Kasumi-1 (cell line): ENCODE results near the gene PSMG4.
"Not testable (repeated sequence)": the region's sequence is repeated elsewhere in the genome, so short reads cannot be mapped to it uniquely, and the experiment has no call there.

Experiments
- DNase-seq, 2 experiments: peaks; one replicate each; lab custom pipeline; 2025; lab: John Stamatoyannopoulos, UW

The PSMG4 gene

GRCh38 chr6:3230256-3230882, 28.4 kb upstream of the PSMG4 start:
- DNase-seq = no peak

- no peak for DNase-seq
These were observed 27.9 kb upstream of the PSMG4 start for GRCh38 chr6:3230900-3231246.

- DNase-seq = no peak
These were observed 27.3 kb upstream of the PSMG4 start for GRCh38 chr6:3231247-3232016.

- no peak for DNase-seq
These were observed 26.5 kb upstream of the PSMG4 start for GRCh38 chr6:3232017-3232945.

- DNase-seq = no peak
These were observed 25.4 kb upstream of the PSMG4 start for GRCh38 chr6:3233321-3233720.

GRCh38 chr6:3233904-3234303, 24.8 kb upstream of the PSMG4 start:
- no peak for DNase-seq

- DNase-seq = no peak
These were observed 23.3 kb upstream of the PSMG4 start for GRCh38 chr6:3235486-3235885.

GRCh38 chr6:3236005-3236404, 22.7 kb upstream of the PSMG4 start:
- DNase-seq = peak in 1 of 2 experiments; percentile 1

- no peak for DNase-seq
These were observed 20.7 kb upstream of the PSMG4 start for GRCh38 chr6:3237761-3238662.

- no peak for DNase-seq
These were observed 19.5 kb upstream of the PSMG4 start for GRCh38 chr6:3239110-3239830.

- DNase-seq = no peak
These were observed 18.2 kb upstream of the PSMG4 start for GRCh38 chr6:3240595-3240994.

- not testable (repeated sequence) for DNase-seq
These were observed 17.0 kb upstream of the PSMG4 start for GRCh38 chr6:3241745-3242144.

GRCh38 chr6:3242768-3243167, 16.0 kb upstream of the PSMG4 start:
- no peak for DNase-seq

- no peak for DNase-seq
These were observed 14.5 kb upstream of the PSMG4 start for GRCh38 chr6:3244003-3244831.

GRCh38 chr6:3244832-3245161, 13.9 kb upstream of the PSMG4 start:
- not testable (repeated sequence) for DNase-seq

GRCh38 chr6:3245216-3245615, 13.5 kb upstream of the PSMG4 start:
- no peak for DNase-seq

GRCh38 chr6:3247255-3248146, 11.2 kb upstream of the PSMG4 start:
- DNase-seq = no peak

GRCh38 chr6:3249821-3250220, 8.9 kb upstream of the PSMG4 start:
- no peak for DNase-seq

- DNase-seq = no peak
These were observed 8.5 kb upstream of the PSMG4 start for GRCh38 chr6:3250231-3250675.
